WTC11 (cell line): ENCODE measurements around the gene PNPLA6. TPM values are rescaled to one million over a fixed set of nuclear protein-coding genes. Genes with fewer than 3 reads are reported as not detected.

Experiments
- CTCF ChIP-seq: fragments of 200-600 bp; IDR thresholded peaks from 2 replicates; pipeline ENCODE4 v1.8.0; 2022; ENCODE audit warnings: antibody characterized with exemption
- ELF4 ChIP-seq: sonication (generic); formaldehyde crosslinking; IDR thresholded peaks from 2 replicates; pipeline ENCODE4 v1.8.1; 2022; ENCODE audit warnings: low read depth, mild to moderate bottlenecking, moderate library complexity, missing genetic modification reagents
- EMX1 ChIP-seq: fragments of 250-450 bp; sonication (Bioruptor Pico); IDR thresholded peaks from 2 replicates; pipeline ENCODE4 v1.8.0; 2021; ENCODE audit warnings: mild to moderate bottlenecking
- ERG ChIP-seq: fragments of 250-450 bp; sonication (Bioruptor Pico); IDR thresholded peaks from 2 replicates; pipeline ENCODE4 v1.8.0; 2021; ENCODE audit warnings: mild to moderate bottlenecking
- ESRRA ChIP-seq: sonication (generic); formaldehyde crosslinking; IDR thresholded peaks from 2 replicates; pipeline ENCODE4 v1.8.1; 2022; ENCODE audit warnings: mild to moderate bottlenecking, missing genetic modification reagents, borderline replicate concordance
- FOXJ3 ChIP-seq: sonication (generic); formaldehyde crosslinking; IDR thresholded peaks from 2 replicates; pipeline ENCODE4 v1.9.0; 2021; ENCODE audit warnings: missing genetic modification reagents, mild to moderate bottlenecking, borderline replicate concordance
- GTF2I ChIP-seq: fragments of 250-450 bp; sonication (Bioruptor Pico); conservative IDR thresholded peaks from 2 replicates; pipeline ENCODE4 v1.4.0; 2021; ENCODE audit warnings: mild to moderate bottlenecking
- HMGXB4 ChIP-seq: sonication (generic); formaldehyde crosslinking; IDR thresholded peaks from 2 replicates; pipeline ENCODE4 v1.8.1; 2023; ENCODE audit warnings: mild to moderate bottlenecking, moderate library complexity, missing genetic modification reagents
- IRF2 ChIP-seq: sonication (generic); formaldehyde crosslinking; IDR thresholded peaks from 2 replicates; pipeline ENCODE4 v1.8.0; 2022; ENCODE audit warnings: low read depth, missing genetic modification reagents, borderline replicate concordance
- JUN ChIP-seq: sonication (generic); formaldehyde crosslinking; IDR thresholded peaks from 2 replicates; pipeline ENCODE4 v1.8.0; 2023; ENCODE audit warnings: mild to moderate bottlenecking, missing genetic modification reagents
- MYBL2 ChIP-seq: sonication (generic); formaldehyde crosslinking; IDR thresholded peaks from 2 replicates; pipeline ENCODE4 v1.8.1; 2023; ENCODE audit warnings: mild to moderate bottlenecking, moderate library complexity, missing genetic modification reagents
- NR2C2 ChIP-seq: sonication (generic); formaldehyde crosslinking; IDR thresholded peaks from 2 replicates; pipeline ENCODE4 v1.8.0; 2022; ENCODE audit warnings: mild to moderate bottlenecking, missing genetic modification reagents
- PRDM15 ChIP-seq: sonication (generic); formaldehyde crosslinking; IDR thresholded peaks from 2 replicates; pipeline ENCODE4 v1.8.0; 2022; ENCODE audit warnings: missing genetic modification reagents
- PREB ChIP-seq: sonication (generic); formaldehyde crosslinking; IDR thresholded peaks from 2 replicates; pipeline ENCODE4 v1.8.1; 2022; ENCODE audit warnings: mild to moderate bottlenecking, missing genetic modification reagents, moderate library complexity, borderline replicate concordance
- STAT6 ChIP-seq: sonication (generic); formaldehyde crosslinking; conservative IDR thresholded peaks from 2 replicates; pipeline ENCODE4 v1.8.1; 2023; ENCODE audit warnings: mild to moderate bottlenecking, low read depth, missing genetic modification reagents, moderate library complexity
- TEAD1 ChIP-seq: sonication (generic); formaldehyde crosslinking; IDR thresholded peaks from 2 replicates; pipeline ENCODE4 v1.8.0; 2022; ENCODE audit warnings: mild to moderate bottlenecking, missing genetic modification reagents
- TP53 ChIP-seq: sonication (generic); formaldehyde crosslinking; IDR thresholded peaks from 2 replicates; pipeline ENCODE4 v1.8.1; 2023; ENCODE audit warnings: mild to moderate bottlenecking, missing genetic modification reagents
- ZNF121 ChIP-seq: sonication (generic); formaldehyde crosslinking; IDR thresholded peaks from 2 replicates; pipeline ENCODE4 v1.8.0; 2023; ENCODE audit warnings: missing genetic modification reagents
- ZNF138 ChIP-seq: sonication (generic); formaldehyde crosslinking; conservative IDR thresholded peaks from 2 replicates; pipeline ENCODE4 v1.8.1; 2022; ENCODE audit warnings: mild to moderate bottlenecking, moderate library complexity, missing genetic modification reagents
- ZNF512 ChIP-seq: sonication (generic); formaldehyde crosslinking; IDR thresholded peaks from 2 replicates; pipeline ENCODE4 v1.8.1; 2022; ENCODE audit warnings: missing genetic modification reagents, borderline replicate concordance
- ZNF671 ChIP-seq: fragments of 250-450 bp; sonication (Bioruptor Pico); IDR thresholded peaks from 2 replicates; pipeline ENCODE4 v1.8.0; 2021; ENCODE audit warnings: mild to moderate bottlenecking
- ZSCAN18 ChIP-seq: fragments of 250-450 bp; sonication (Bioruptor Pico); IDR thresholded peaks from 2 replicates; pipeline ENCODE4 v2.1.2; 2022; ENCODE audit warnings: mild to moderate bottlenecking, moderate library complexity
- total RNA-seq: library from RNA; stranded (reverse); gene quantifications from 3 replicates; pipeline ENCODE4 v1.2.3, GENCODE V29; 2021

Gene PNPLA6
- total RNA-seq, 1 experiment from 2014 or later = 149 TPM

GRCh38 chr19:7535047-7535997, at the start of gene PNPLA6 (continued):
- TF ChIP-seq HMGXB4 (CRISPR knock-in tag) (peak; percentile 31; the same call in 1 of the 2 replicates), ELF4 (CRISPR knock-in tag) (no peak), FOXJ3 (CRISPR knock-in tag) (no peak), ZNF121 (CRISPR knock-in tag) (peak; percentile 90), ZNF671 (CRISPR knock-in tag) (no peak), MYBL2 (no peak), ZSCAN18 (CRISPR knock-in tag) (no peak), STAT6 (CRISPR knock-in tag) (no peak), TEAD1 (CRISPR knock-in tag) (no peak), TP53 (CRISPR knock-in tag) (no peak), PREB (CRISPR knock-in tag) (no peak), ERG (CRISPR knock-in tag) (no peak), ZNF512 (no peak), CTCF (no peak), EMX1 (CRISPR knock-in tag) (no peak), JUN (CRISPR knock-in tag) (no peak), ZNF138 (CRISPR knock-in tag) (no peak), ESRRA (CRISPR knock-in tag) (no peak), IRF2 (CRISPR knock-in tag) (no peak), GTF2I (CRISPR knock-in tag) (peak; percentile 99), PRDM15 (0 out of 2 replicates have a peak, but pooled peaks have one; percentile 17), NR2C2 (CRISPR knock-in tag) (no peak)
